HG02840 (cell line): ENCODE data around the gene RPS27.
"Not testable (repeated sequence)": the region's sequence is repeated elsewhere in the genome, so short reads cannot be mapped to it uniquely, and the experiment has no call there.

Source experiments
- ATAC-seq: cut with Tn5 transposase; IDR thresholded peaks from one replicate; pipeline ENCODE4 v1.9.1; 2021; ENCODE audit warnings: mild to moderate bottlenecking, moderate library complexity, moderate number of reproducible peaks; ENCODE audit not compliant: unreplicated experiment, low FRiP score

Gene RPS27

DNA sequence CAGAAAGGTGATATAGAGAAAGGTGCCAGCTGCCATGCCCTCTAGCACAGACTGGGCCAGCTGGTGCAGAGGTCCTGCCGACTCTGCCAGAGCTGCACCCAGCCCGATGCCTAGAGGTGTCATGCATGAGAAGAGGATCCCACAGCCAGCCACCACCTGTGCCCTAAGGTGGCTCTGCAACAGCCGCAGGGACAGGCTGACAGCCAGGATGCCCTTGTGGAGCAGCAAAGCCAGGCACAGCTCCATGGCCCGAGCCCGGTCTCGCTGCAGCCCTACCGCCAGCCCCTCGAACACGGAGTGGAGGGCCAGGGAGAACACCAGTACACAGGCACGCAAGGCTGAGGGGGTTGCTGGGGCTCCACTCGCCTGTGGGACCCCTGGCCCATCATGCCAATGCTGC lies 30.4 kb upstream of the RPS27 start:
- no peak for ATAC-seq

- ATAC-seq: no peak
Measured at GRCh38 chr1:153961421-153961820, 29.1 kb upstream of the RPS27 start.

- ATAC-seq: no peak
Measured at GRCh38 chr1:153962088-153963029, 28.2 kb upstream of the RPS27 start.

DNA sequence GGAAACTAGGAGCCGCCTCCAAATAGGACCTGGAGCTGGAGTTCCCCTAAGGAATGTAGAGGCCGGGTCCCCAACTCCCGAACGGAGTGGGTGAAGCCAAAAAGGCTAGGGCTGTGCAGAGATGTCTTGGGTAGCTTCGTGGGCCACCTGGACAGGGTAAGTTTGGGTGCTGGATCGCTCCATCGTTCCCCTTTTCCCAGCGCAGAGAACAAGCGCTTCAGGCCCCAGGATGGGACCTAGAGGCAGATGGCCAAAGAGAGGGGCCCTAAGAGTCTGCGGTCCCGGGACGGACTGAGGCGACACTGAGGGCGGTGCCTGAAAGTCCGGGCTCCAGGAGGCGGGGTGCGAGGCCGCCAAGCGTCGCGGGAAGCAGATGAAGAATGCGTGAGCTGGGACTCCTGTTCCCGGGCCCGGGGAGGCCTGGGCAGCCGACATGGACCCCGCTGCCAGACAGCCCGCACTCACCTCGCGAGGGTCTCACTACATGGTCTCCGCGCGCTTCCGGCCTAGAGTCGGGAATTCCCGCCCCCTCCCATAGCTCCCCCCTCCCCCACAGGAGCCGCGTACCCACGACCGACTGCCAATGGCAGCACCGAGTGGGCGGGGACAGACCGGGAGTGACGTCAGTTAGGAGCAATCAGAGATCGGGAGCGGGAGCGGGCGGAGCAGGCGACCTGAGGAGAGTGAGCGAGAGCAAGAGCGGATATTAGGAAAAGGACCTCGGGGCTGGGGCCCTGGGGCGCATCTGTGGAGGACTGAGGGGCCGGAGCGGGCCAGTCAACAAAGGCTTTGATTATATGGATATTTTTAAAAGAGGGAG lies 27.3 kb upstream of the RPS27 start, which contains the start of gene SLC39A1:
Gene SLC39A1 (minus strand): TSS at position 508 of the 820 bp plus-strand sequence. CDS start 822 bp downstream, outside the sequence.
- ATAC-seq: peak; percentile 43

DNA sequence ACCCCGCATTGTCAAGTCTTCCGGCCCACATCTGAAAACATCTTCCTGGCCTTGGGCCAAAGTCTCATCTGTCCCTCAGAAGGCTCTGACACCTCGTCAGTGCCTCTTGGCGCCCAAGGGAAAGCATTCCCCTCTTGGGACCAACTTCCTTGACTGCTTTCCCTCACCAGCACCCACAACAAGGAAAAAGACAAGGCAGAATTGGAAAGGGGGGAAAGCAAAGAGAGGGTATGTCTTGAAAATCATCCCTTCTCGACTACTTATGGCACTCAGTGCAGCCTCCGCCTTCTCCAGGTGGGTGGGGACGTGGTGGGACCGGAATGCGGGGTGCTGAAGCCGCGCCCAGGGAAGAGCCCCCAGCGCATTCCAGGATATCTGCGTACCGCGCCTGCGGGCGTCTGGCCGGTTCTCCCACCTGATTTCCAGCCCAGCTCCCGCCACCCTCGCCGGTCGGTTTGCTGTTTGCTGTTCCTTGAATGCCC lies 26.7 kb upstream of the RPS27 start:
- no peak for ATAC-seq

- peak; percentile 73 for ATAC-seq
Measured at GRCh38 chr1:153967107-153967999, 23.2 kb upstream of the RPS27 start, which contains the start of gene CREB3L4. Gene CREB3L4 (plus strand): TSS chr1:153967902. CDS start chr1:153968526, 624 bp downstream.

DNA sequence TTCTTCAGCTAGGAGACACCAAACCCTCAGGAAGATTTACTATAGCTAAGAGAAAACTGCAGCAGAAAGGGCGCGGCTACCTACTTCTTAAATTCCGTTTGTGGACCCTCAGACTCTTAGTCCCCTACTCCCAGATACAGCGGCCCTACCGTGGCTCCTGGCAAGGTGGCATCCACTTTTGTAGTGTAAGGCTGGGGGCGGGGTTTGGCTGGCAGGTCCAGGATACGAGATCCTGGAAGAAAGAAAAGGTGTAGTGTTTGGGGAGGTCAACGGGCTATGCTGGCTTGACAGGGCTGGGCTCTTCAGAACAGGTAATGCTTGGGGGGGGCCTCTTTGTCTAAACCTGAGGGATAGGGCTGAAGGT lies 22.6 kb upstream of the RPS27 start:
- no peak for ATAC-seq

GRCh38 chr1:153968408-153968807 lies 22.2 kb upstream of the RPS27 start:
- no peak for ATAC-seq

GRCh38 chr1:153968972-153969371 lies 21.6 kb upstream of the RPS27 start:
- no peak for ATAC-seq

GRCh38 chr1:153970346-153970745 lies 20.2 kb upstream of the RPS27 start:
- ATAC-seq: no peak

DNA sequence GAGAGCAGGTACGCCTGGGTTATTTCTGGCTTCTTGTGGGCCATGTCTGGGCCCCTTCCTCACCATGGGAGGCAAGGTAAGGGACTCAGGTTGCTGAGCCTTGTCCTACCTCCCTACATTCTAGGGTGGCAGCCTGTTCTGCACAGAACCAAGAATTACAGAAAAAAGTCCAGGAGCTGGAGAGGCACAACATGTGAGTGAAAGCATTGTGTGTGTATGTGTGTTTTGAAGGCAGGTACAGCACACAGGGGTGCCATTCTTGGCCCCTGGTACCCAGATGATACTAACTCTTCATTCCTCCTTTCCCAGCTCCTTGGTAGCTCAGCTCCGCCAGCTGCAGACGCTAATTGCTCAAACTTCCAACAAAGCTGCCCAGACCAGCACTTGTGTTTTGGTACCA lies 17.5 kb upstream of the RPS27 start:
- no peak for ATAC-seq

- no peak for ATAC-seq
Measured at GRCh38 chr1:153973525-153973924, 17.0 kb upstream of the RPS27 start.

GRCh38 chr1:153976819-153977249 lies 13.7 kb upstream of the RPS27 start:
- ATAC-seq: no peak

DNA sequence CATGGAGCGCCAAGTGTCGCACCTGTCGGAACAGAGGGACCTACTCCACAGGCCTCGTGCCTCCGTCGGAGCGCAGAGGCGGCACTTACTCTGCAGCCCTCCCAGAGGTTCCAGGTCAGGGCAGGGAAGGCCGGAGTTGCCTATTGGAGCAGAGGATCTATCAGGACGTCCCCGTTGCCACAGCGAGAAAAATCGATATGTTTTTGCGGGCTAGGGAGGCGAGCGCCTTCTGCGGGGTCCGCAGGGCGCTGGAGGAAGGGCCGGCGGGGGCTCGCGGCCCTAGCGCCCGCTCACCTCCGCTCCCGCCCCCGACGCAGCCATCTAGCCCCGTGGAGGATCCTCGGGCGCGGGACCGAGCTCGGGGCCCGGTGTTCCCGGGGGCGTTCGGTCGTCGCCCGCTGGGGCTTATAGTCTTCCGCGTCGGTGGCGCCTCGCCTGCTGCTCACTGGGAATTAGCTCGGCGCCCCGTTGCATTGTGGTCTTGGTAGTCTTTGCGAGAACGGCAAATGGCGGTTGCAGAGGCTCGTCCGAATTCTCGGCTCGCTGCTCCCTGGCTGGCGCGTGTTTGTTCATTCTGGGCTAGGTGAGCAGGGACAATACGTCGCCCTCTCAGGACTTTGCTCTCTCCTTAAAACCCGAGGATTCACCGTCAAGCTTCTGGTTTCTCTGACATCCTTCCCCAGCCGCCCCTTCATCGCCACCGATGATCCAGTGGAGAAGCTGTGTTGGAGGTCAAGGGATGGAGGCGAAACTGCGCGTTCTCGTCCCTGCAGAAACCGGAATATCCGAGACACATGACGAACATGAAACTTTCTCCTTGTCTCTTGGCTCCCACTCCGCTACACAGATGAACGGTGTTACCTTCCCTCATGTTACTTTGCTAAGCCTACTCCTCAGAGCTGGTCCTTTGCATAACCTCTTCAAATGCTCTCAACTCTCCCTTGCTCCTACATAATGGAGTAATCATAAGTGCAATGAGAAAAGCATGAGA lies 13.0 kb upstream of the RPS27 start, which contains the start of gene JTB:
Gene JTB (minus strand): TSS at position 425 of the 991 bp plus-strand sequence. CDS start 422 bp downstream, at position 3.
- ATAC-seq: no peak

- ATAC-seq: no peak
Measured at GRCh38 chr1:153978274-153978909, 12.2 kb upstream of the RPS27 start.

- not testable (repeated sequence) for ATAC-seq
Measured at GRCh38 chr1:153979091-153979490, 11.5 kb upstream of the RPS27 start.

DNA sequence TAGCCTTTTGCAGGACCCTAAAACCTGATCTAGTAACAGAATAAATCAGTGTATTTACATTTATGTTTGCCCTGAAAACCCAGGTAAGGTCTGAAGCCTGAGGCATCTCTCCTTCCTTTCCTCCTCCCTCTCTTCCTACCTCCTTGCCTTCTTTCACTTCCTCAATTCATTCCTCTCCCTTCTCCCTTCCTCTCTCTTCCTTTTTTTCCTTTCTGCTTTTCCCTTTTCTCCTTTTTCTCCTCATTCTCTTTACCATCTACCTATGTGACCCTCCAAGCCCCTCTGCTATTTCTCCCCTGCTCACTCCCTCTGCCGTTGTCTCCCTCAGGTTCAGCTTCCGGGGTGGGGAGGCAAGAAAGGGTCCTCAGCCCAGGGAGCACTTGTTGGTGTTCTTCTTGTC lies 8.8 kb upstream of the RPS27 start:
- ATAC-seq: not testable (repeated sequence)
